GM12878 (cell line): ENCODE measurements around the gene MAD1L1. TPM values are rescaled to one million over a fixed set of nuclear protein-coding genes. Genes with fewer than 3 reads are reported as not detected.

Source experiments
- ATAC-seq: fragments of 200-7000 bp; cut with Tn5 transposase; 3 replicates; pipeline ENCODE4 v1.9.1; 2020; ENCODE audit warnings: mild to moderate bottlenecking, moderate library complexity
- BruUV-seq: library from RNA; stranded (reverse); fragments of 400-500 nt; replicated peaks from 2 replicates; lab custom pipeline; 2021; lab: Mats Ljungman, UMichigan
- CTCF ChIA-PET: fragments of 300-600 bp; sonication (Branson Sonifier 250); formaldehyde crosslinking; extraction: SDS; loops from one replicate; lab custom pipeline; 2021; ENCODE audit warnings: inconsistent platforms; lab: Yijun Ruan, JAX
- POLR2A ChIA-PET: fragments of 350-600 bp; formaldehyde crosslinking; extraction: SDS; loops from one replicate; lab custom pipeline; 2021; ENCODE audit warnings: inconsistent platforms; lab: Charles Lee
- RAD21 ChIA-PET: fragments of 300-600 bp; sonication (Branson Sonifier 250); formaldehyde crosslinking; loops from one replicate; lab custom pipeline; 2023; ENCODE audit warnings: antibody characterized with exemption; ENCODE audit not compliant: unreplicated experiment; lab: Charles Lee
- SMC1A ChIA-PET: fragments of 300-600 bp; sonication (Branson Sonifier 250); formaldehyde crosslinking; loops from one replicate; lab custom pipeline; 2023; ENCODE audit not compliant: unreplicated experiment, uncharacterized antibody; lab: Charles Lee
- DNase-seq: peaks from one replicate; pipeline ENCODE4 v3.0.0-alpha.2; 2011; ENCODE audit warnings: low read depth, low spot score
- FAIRE-seq: peaks from 3 replicates; lab custom pipeline; 2011; peaks lifted over from hg19 to GRCh38; lab: Jason Lieb, UNC
- H2AFZ ChIP-seq: 2 replicates; pipeline ENCODE4 v1.6.0; 2011; ENCODE audit warnings: low read depth, low read length, control low read depth; ENCODE audit not compliant: control insufficient read depth
- H3K27ac ChIP-seq: 2 replicates; pipeline ENCODE4 v1.5.1; 2011; ENCODE audit warnings: control low read depth; ENCODE audit not compliant: control insufficient read depth, insufficient read depth
- H3K27me3 ChIP-seq, 2 experiments: replicated peaks in 1 of 2; 2 replicates each; pipeline versions ENCODE4 v1.6.0 to v1.6.1; 2011; ENCODE audit warnings: low read length in 1 of 2; ENCODE audit not compliant: control insufficient read depth in 2 of 2, insufficient read depth in 2 of 2
- H3K36me3 ChIP-seq, 2 experiments: 2 replicates each; pipeline ENCODE4 v1.5.1; 2011; ENCODE audit warnings: low read length in 1 of 2; ENCODE audit not compliant: control insufficient read depth in 2 of 2, insufficient read depth in 2 of 2
- H3K4me1 ChIP-seq: 2 replicates; pipeline ENCODE4 v1.6.1; 2011; ENCODE audit warnings: mild to moderate bottlenecking, low read length, moderate library complexity, mixed read lengths; ENCODE audit not compliant: control insufficient read depth, insufficient read depth
- H3K4me2 ChIP-seq: 2 replicates; pipeline ENCODE4 v1.6.0; 2011; ENCODE audit warnings: control low read depth; ENCODE audit not compliant: control insufficient read depth, insufficient read depth
- H3K4me3 ChIP-seq: fragments of 200-600 bp; sonication (generic); 2 replicates; pipeline ENCODE4 v1.5.1; 2016
- H3K79me2 ChIP-seq: 2 replicates; pipeline ENCODE4 v1.6.0; 2011; ENCODE audit warnings: low read length; ENCODE audit not compliant: control insufficient read depth, insufficient read depth
- H3K9ac ChIP-seq: 2 replicates; pipeline ENCODE4 v1.8.0; 2011; ENCODE audit warnings: low read length, control low read depth, mixed read lengths; ENCODE audit not compliant: control insufficient read depth, insufficient read depth
- H3K9me3 ChIP-seq: replicated peaks from 3 replicates; pipeline ENCODE4 v1.5.1; 2011; ENCODE audit warnings: mild to moderate bottlenecking, low read length; ENCODE audit not compliant: control insufficient read depth, insufficient read depth
- H4K20me1 ChIP-seq: 2 replicates; pipeline ENCODE4 v1.6.0; 2011; ENCODE audit not compliant: control insufficient read depth, insufficient read depth
- ETV6 ChIP-seq, 2 experiments: fragments of 450-650 bp in 1 of 2; IDR thresholded peaks in 1 of 2; conservative IDR thresholded peaks in 1 of 2; 2 replicates each; pipeline ENCODE4 v1.6.1; 2014; ENCODE audit warnings: antibody characterized with exemption in 1 of 2, borderline replicate concordance in 1 of 2, low read depth in 1 of 2, mild to moderate bottlenecking in 1 of 2, moderate library complexity in 1 of 2
- HDAC6 ChIP-seq: fragments of 200-600 bp; sonication (generic); IDR thresholded peaks from one replicate; pipeline ENCODE4 v1.8.0; 2017; ENCODE audit warnings: antibody characterized with exemption; ENCODE audit not compliant: unreplicated experiment
- NFYB ChIP-seq: IDR thresholded peaks from 2 replicates; pipeline ENCODE4 v1.6.1; 2011; ENCODE audit warnings: low read depth, mild to moderate bottlenecking, low read length, improper control_type of control experiment, moderate library complexity; ENCODE audit not compliant: insufficient read depth
- NR2F1 ChIP-seq: fragments of 450-650 bp; conservative IDR thresholded peaks from 2 replicates; pipeline ENCODE4 v1.6.1; 2017; ENCODE audit warnings: mild to moderate bottlenecking
- SIX5 ChIP-seq: IDR thresholded peaks from 2 replicates; pipeline ENCODE4 v1.6.1; 2011; ENCODE audit warnings: mild to moderate bottlenecking, low read depth, low read length, moderate library complexity; ENCODE audit not compliant: severe bottlenecking
- SUZ12 ChIP-seq: fragments of 200-600 bp; sonication (generic); IDR thresholded peaks from one replicate; pipeline ENCODE4 v1.6.1; 2018; ENCODE audit warnings: antibody characterized with exemption, mild to moderate bottlenecking; ENCODE audit not compliant: unreplicated experiment
- ZNF217 ChIP-seq: fragments of 450-650 bp; IDR thresholded peaks from 2 replicates; pipeline ENCODE4 v1.6.1; 2017; ENCODE audit warnings: antibody characterized with exemption, mild to moderate bottlenecking
- WGBS: methylation state at CpG from one replicate; pipeline ENCODE4 v1.1.6; 2016; ENCODE audit warnings: low lambda C conversion rate; ENCODE audit not compliant: insufficient replicate concordance, insufficient coverage; ENCODE audit errors: missing lambda C conversion rate; 5-methylcytosine and 5-hydroxymethylcytosine counted together
- in situ Hi-C: fragments of 300-500 bp; cut with MboI; formaldehyde crosslinking; loops from 9 replicates; pipeline ENCODE4 v1.14.3; 2018; ENCODE audit warnings: mixed read lengths
- intact Hi-C: fragments of 100-400 bp; cut with micrococcal nuclease; formaldehyde crosslinking; loops from one replicate; pipeline ENCODE4 v1.14.2; 2022; ENCODE audit not compliant: unreplicated experiment
- polyA plus RNA-seq, 11 experiments: library from polyadenylated mRNA; depleted of rRNA in 4 of 11; unstranded in 6 of 11; stranded (reverse) in 5 of 11; fragments of >200 nt; fragmentation: Nextera tagmentation in 4 of 11; fragmentation: Illumina TruSeq in 1 of 11; extraction: Ambion mirVana in 4 of 11; extraction: Trizol in 1 of 11; gene quantifications; 1 replicate in 1 of 11; 2 replicates in 10 of 11; pipeline versions ENCODE4 v1.2.1 to v1.2.3, GENCODE V29; 2011 to 2016; ENCODE audit warnings: inconsistent platforms in 2 of 11, missing spikeins in 2 of 11, low read depth in 1 of 11
- total RNA-seq, 4 experiments: library from RNA; depleted of rRNA in 3 of 4; stranded (reverse); fragments of >200 nt in 3 of 4; fragmentation: Illumina TruSeq in 1 of 4; extraction: Trizol in 1 of 4; gene quantifications; 2 replicates each; pipeline versions ENCODE4 v1.2.1 to v1.2.3, GENCODE V29; 2013 to 2021
- TF ChIP-seq, protein P1 (sequence below): fragments of 450-650 bp; IDR thresholded peaks from 2 replicates; pipeline ENCODE4 v1.6.1; 2017; ENCODE audit warnings: borderline replicate concordance
- TF ChIP-seq, protein P2 (sequence below): IDR thresholded peaks from 2 replicates; pipeline ENCODE4 v1.6.1; 2011; ENCODE audit warnings: low read depth, mild to moderate bottlenecking, low read length, moderate library complexity, borderline replicate concordance; ENCODE audit errors: extremely low read depth

The MAD1L1 gene
- total and polyA plus RNA-seq, 10 of the 15 experiments (the other 5 are each of a cell fraction or from before 2014, with no cell fraction given) = 2.2 to 76.8 (median 38.3) TPM

DNA sequence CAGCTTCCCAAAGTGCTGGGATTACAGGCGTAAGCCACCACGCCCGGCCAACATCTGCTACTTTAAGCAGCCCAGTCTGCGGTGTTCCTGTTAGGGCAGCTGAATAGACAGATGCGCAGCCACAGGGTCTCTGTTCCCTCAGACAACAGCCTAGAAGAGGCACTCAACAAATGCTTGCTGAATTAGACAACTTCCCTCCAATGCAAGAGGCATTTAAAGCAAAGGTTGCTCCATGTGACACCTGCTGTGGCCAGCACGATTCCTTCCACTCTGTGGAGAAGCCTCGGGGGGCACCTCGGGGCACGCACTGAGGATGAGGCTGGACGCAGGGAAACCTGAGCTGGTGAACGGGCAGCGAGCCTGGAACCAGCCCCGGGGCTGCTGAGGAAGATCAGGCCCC is 237.8 kb downstream of the MAD1L1 start:
- no peak for ATAC-seq
- H3K9me3 ChIP-seq = no peaks in the 10 kb centered on the region
- no peak overlapping the region for H3K4me2 ChIP-seq
- H3K36me3 ChIP-seq = peaks cover 0 to 1% of the 10 kb centered on the region in 2 experiments; a peak in 2 of 4 replicates
- ChIA-PET RAD21 (no interaction called here), CTCF (interaction anchor here (1.1 kb wide), 1 partner anchor 200 kb away, joined by 3 read pairs; no protein-coding TSS in a partner anchor), POLR2A (no interaction called here), SMC1A (no interaction called here)
- no peaks in the 10 kb centered on the region for H3K4me1 ChIP-seq
- no peaks in the 10 kb centered on the region for H4K20me1 ChIP-seq
- TF ChIP-seq HDAC6 (no peak), NR2F1 (no peak), ZNF217 (no peak), SIX5 (no peak), SUZ12 (no peak), ETV6 (conservative IDR thresholded peaks at IDR 0.05 in 1 of 2, IDR thresholded peaks at IDR 0.05 in 1 of 2; ENCODE audit: borderline replicate concordance in 1 of 2, low read depth in 1 of 2) (no peak), NFYB (no peak)
- TF ChIP-seq, protein P1, sequence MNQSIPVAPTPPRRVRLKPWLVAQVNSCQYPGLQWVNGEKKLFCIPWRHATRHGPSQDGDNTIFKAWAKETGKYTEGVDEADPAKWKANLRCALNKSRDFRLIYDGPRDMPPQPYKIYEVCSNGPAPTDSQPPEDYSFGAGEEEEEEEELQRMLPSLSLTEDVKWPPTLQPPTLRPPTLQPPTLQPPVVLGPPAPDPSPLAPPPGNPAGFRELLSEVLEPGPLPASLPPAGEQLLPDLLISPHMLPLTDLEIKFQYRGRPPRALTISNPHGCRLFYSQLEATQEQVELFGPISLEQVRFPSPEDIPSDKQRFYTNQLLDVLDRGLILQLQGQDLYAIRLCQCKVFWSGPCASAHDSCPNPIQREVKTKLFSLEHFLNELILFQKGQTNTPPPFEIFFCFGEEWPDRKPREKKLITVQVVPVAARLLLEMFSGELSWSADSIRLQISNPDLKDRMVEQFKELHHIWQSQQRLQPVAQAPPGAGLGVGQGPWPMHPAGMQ = no peak
- TF ChIP-seq, protein P2, sequence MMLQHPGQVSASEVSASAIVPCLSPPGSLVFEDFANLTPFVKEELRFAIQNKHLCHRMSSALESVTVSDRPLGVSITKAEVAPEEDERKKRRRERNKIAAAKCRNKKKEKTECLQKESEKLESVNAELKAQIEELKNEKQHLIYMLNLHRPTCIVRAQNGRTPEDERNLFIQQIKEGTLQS = no peak
- no TSS peak for BruUV-seq
- H3K27ac ChIP-seq = no peak overlapping the region
- no peak overlapping the region for H2AFZ ChIP-seq
- no peak overlapping the region for H3K9ac ChIP-seq
- in situ Hi-C loops = no loop called here
- no peak overlapping the region for H3K4me3 ChIP-seq
- H3K79me2 ChIP-seq = no peaks in the 10 kb centered on the region
- WGBS = 97% methylated on average over 13 of the region's 13 CpGs
- intact Hi-C loops = no loop called here
- no peak for FAIRE-seq
- H3K27me3 ChIP-seq = no peaks in the 10 kb centered on the region
- no peak for DNase-seq
